Stimulated activated CD8-positive, alpha-beta memory T cell treated with anti-CD3 and anti-CD28 coated beads, Interleukin-12 subunit alpha, Interleukin-12 subunit beta, amount 100 ng/mL, for 24 hours (primary cell): ENCODE data around the gene BIRC7.

Experiments
- DNase-seq: peaks from one replicate; pipeline ENCODE4 v3.0.0-alpha.2; 2020; ENCODE audit errors: extremely low read depth

The BIRC7 gene

DNA sequence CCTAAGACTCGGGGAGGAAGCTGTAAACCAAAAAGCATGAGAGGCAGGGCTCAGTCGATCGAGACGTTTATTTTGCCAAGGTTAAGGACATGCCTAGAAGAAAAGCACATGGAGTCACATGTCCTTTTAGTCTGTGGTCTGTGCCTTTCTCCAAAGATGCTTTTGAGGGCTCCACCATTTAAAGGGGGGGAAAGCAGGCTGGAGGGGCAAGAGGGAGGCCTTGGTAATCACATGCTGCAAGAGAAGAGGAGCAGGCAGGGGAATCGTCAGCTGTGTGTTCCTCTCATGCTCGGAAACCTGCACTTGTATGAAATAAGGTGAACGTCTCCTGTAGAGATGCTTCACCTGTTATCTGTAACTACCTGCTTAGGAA, 10.6 kb upstream of the BIRC7 start:
- no peak for DNase-seq

- DNase-seq, result no peak
Measured at GRCh38 chr20:63226042-63226943, 9.4 kb upstream of the BIRC7 start.

DNA sequence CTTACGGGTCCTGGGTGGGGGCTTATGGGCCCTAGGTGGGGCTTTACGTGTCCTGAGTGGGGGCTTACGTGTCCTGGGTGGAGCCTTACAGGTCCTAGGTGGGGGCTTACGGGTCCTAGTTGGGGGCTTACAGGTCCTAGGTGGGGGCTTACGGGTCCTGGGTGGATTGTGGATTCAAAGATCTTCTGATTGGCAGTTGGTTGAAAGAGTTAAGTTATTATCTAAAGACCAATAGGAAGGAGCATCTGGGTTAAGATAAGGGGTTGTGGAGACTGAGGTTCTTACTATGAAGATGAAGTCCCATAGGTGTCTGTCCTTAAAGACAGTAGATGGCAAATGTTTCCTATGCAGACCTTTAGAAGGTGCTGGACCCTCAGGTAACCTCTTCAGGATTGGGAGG, 8.4 kb upstream of the BIRC7 start:
- DNase-seq, result no peak

GRCh38 chr20:63228806-63229205, 6.9 kb upstream of the BIRC7 start:
- DNase-seq, result no peak

- DNase-seq, result no peak
Measured at GRCh38 chr20:63230800-63231268, 4.9 kb upstream of the BIRC7 start.

DNA sequence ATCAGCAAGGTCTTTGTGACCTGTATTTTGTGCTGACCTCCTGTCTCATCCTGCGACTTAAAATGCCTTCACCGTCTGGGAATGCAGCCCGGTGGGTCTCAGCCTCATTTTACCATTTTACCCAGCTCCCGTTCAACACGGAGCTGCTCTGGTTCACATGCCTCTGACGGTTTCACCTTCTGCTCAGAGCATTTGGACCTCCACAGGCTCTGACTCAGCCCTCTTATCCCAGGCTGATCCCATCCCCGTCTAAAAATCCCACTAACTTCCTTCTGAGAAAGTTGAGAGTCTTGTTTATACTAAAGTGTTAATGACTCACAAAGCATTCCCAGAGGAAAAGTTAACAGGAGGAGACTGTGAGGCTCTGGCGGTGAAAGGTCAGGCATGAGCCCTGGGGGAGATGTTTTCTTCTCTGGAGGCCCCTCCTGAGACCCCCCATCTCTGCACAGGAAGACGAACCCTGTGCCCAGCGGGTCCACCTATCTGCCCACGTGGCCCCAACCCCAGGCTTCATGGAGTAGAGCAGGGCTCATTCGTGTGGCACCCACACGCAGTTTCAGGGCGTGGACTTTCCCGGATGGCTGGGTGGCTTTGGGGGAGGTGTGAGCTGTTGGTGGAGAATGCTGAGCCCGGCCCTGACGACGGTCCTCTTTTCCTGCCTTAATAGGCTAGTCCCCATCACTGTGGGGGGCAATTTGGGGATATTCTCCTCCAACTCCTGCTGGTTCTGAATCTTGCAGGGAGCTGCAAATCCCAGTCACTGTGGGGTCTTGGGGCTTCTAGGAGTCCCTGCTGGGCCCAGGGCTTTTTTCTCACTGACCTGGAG, 3.3 kb upstream of the BIRC7 start:
- no peak for DNase-seq

GRCh38 chr20:63233061-63233344, 2.7 kb upstream of the BIRC7 start:
- no peak for DNase-seq

DNA sequence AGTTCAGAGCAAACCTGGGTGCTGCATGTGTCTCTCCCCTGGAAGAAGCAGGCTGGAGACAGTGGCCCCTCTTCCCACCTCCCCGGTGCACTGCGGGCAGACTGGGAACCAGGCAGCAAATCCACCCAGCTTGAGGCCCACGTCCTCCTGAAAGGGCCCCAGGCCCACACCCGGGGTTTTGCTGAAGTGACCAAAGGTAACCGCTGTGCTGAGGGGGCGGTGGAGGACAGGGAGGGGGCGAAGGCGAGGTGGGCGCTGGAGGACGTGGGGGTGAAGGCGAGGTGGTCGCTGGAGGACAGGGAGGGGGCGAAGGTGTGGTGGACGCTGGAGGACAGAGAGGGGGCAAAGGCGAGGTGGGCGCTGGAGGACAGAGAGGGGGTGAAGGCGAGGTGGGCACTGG, 1.8 kb upstream of the BIRC7 start:
- no peak for DNase-seq

- DNase-seq, result no peak
Measured at GRCh38 chr20:63234693-63235398, 859 bp upstream of the BIRC7 start.

DNA sequence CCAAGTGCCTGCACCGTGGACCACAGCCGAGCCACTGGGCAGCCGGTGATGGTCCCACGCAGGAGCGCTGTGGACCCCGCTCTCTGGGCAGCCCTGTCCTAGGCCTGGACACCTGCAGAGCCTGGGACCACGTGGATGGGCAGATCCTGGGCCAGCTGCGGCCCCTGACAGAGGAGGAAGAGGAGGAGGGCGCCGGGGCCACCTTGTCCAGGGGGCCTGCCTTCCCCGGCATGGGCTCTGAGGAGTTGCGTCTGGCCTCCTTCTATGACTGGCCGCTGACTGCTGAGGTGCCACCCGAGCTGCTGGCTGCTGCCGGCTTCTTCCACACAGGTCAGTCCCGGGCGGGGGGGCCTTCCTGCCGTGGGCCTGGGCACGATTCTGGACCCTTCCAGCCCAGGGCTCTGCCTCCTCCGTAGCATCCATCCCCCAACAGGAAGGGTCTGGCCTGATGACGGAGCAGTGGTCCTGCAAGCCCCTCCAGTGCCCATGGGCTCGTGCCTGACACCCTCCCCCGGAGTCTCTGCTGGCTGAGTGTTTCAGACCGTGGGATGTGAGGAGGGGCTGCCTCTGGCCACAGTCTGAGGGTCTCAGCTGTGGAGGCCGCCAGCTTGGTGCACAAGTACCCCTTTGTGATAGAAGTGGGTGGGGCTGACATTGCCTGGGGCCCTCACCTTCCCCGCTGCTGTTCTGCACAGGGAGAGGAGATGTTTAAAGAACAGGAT, 572 bp downstream of the BIRC7 start:
- no peak for DNase-seq

GRCh38 chr20:63238031-63238430, 2.3 kb downstream of the BIRC7 start:
- no peak for DNase-seq

DNA sequence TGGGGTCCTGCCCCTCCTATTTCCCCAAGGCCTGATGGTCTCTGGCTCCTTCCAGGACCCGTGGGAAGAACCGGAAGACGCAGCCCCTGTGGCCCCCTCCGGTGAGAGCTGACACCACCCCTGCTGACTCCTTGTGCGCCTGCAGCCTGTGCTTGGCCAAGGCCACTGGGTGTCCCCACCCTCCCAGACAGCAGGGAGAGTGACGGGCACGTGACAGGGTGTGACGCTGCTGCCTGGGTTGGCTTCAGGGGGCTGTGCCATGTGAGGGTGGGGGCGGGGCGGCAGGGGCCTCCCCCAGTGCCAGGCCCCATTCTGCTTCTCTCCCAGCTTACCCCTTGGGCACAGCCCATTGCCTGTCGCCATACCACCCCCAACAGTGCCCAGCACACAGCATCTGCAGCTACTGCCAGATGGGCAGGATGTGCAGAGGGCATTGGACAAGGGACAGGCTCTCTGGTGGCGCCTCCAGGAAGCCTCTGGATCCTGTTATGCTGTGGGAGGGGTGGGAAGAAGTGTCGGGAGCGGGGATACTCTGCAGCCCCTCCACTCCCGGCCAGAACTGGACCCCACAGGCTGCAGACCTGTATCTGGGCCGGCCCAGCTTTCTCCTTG, 2.9 kb downstream of the BIRC7 start:
- DNase-seq, result no peak

DNA sequence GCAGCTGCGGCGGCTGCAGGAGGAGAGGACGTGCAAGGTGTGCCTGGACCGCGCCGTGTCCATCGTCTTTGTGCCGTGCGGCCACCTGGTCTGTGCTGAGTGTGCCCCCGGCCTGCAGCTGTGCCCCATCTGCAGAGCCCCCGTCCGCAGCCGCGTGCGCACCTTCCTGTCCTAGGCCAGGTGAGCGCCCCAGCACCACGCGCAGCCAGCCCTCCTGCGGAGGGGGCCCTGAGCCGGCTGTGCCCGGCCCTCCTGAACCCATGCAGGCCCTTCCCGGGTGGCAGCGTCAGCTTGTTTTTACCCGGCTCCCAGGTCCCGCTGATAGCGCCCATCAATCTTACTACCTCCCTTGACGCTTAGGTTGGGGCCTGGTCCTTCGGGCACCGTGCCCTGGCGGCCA, 3.7 kb downstream of the BIRC7 start:
- no peak for DNase-seq

DNA sequence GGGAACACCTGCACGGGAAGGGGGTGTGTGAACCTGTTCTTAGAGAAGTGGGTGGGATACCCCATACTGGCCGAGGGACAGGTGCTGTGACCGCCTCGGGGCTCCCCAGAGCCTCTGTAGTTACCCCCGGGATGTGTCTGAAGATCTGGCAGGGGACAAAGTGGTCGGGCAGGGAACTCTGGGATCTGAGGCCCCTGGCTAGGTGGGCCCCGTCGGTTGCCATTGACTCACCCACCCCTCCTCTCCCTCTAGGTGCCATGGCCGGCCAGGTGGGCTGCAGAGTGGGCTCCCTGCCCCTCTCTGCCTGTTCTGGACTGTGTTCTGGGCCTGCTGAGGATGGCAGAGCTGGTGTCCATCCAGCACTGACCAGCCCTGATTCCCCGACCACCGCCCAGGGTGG, 4.3 kb downstream of the BIRC7 start:
- DNase-seq, result no peak

GRCh38 chr20:63241272-63241671, 5.6 kb downstream of the BIRC7 start:
- no peak for DNase-seq

GRCh38 chr20:63242736-63243135, 7.0 kb downstream of the BIRC7 start:
- no peak for DNase-seq

DNA sequence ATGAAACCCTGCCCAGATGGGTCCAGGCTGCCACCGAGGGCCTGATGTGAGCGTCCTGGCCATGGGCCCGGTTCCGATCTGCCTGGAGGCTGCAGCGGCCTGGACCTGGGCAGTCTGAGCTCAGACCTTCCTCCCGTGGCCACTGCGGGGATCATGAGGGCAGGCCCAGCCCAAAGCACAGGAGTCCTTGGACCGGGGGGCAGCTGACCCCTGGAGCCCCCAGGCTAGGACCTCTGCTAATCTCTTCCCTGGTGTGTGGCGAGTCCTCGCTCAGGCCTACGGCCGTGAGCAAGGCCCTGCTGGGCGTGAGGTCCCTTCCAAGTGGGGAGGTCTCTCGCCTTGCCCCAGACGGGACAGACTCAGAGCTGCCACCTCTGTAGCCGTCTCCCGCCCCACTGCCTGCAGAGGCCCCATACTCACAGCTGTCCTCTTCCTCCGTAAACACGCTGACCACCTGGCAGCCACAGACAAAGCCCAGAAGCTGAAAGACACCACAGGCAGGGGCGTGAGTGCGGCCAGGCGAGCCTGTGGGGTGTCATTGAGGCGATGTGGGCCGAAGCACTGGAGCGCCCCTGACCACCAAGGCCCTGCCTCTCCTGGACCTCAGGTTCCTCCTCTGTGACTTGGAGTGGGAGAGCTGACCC, 8.0 kb downstream of the BIRC7 start:
- no peak for DNase-seq

DNA sequence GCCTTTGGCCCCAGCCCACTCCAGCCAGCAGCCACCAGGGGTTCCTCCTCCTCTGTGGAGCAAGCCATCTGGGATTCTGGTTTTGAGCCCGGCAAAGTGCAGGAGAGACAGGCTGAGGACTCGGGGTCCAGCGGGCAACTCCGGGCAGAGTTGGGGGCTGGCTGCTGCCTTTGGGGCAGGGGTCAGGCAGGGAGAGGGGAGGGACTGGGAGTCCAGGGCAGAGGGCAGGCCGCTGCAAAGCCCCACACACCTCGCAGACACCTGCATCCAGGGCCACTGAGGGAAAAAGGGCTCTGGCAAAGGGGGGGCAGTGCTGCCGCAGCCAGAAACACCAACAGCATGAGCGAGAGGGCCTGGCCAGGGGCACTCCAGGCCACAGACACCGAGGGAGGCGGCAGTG, 8.8 kb downstream of the BIRC7 start:
- no peak for DNase-seq

DNA sequence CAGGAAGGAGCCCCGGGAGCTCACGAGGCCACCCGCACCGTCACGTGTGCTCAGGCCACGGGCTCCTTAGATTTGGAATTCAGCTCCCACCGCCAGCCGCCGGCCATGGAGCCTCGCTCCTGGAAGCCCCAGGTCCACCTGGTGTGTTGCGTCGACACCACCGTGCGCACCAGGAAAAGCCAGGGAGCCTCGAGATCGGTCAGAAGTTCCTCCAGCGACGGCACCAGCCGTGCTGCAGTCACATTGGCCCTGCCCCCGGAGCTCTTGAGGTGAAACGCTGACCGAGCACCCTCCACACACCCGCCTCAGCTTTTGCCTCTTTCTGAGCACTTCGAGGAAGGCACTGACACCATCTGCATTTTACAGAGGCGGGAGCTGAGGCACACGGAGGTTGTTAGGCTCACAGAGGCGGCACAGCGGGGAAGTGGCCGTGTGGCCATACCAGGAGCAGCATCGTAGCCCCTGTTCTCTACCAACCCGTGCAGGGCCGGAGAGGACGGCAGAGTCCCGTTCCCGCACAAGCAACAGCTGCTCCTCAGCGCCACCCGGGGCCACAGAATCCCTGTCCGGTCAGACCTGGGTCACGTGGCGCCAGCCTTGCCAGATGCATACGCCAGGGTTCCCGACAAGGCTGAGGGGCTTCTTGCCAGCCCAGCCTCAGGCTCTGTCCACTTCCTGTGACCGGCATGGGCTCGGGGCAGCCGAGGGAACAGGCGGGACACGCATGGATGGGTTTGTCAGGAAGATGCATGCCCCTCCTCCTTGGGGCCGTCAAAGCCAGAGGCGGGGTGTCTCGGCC, 11.0 kb downstream of the BIRC7 start:
- no peak for DNase-seq

GRCh38 chr20:63247671-63248228, 12.0 kb downstream of the BIRC7 start:
- DNase-seq, result no peak
